Osteoblast (primary cell): ENCODE results near the gene ZNF566. TPM values are rescaled to one million over a fixed set of nuclear protein-coding genes. Genes with fewer than 3 reads are reported as not detected.

Source experiments
- DNase-seq: peaks from one replicate; pipeline ENCODE4 v3.0.0; 2011; ENCODE audit warnings: low spot score, mixed read lengths; ENCODE audit not compliant: insufficient read length; ENCODE audit errors: missing footprints
- H2AFZ ChIP-seq: 2 replicates; pipeline ENCODE4 v1.6.0; 2011; ENCODE audit warnings: mild to moderate bottlenecking, low read length
- H3K27ac ChIP-seq: 2 replicates; pipeline ENCODE4 v1.5.1; 2011; ENCODE audit warnings: mild to moderate bottlenecking, low read depth, low read length, moderate library complexity
- H3K27me3 ChIP-seq: 2 replicates; pipeline ENCODE4 v1.6.0; 2012; ENCODE audit warnings: mild to moderate bottlenecking, control low read depth, inconsistent platforms, low read length, moderate library complexity; ENCODE audit not compliant: insufficient read depth
- H3K36me3 ChIP-seq: 2 replicates; pipeline ENCODE4 v1.5.1; 2011; ENCODE audit warnings: mild to moderate bottlenecking, low read length, control low read depth, moderate library complexity; ENCODE audit not compliant: insufficient read depth
- H3K4me1 ChIP-seq: 2 replicates; pipeline ENCODE4 v1.5.1; 2011; ENCODE audit warnings: mild to moderate bottlenecking, low read length, control low read depth, moderate library complexity; ENCODE audit not compliant: insufficient read depth
- H3K4me2 ChIP-seq: 2 replicates; pipeline ENCODE4 v1.6.0; 2011; ENCODE audit warnings: mild to moderate bottlenecking, low read length; ENCODE audit not compliant: insufficient read depth
- H3K4me3 ChIP-seq: fragments of 200-600 bp; sonication (generic); 3 replicates; pipeline ENCODE4 v1.5.1; 2012; ENCODE audit warnings: mild to moderate bottlenecking, low read length, inconsistent platforms; ENCODE audit not compliant: insufficient read depth
- H3K79me2 ChIP-seq: 2 replicates; pipeline ENCODE4 v1.6.0; 2012; ENCODE audit warnings: mild to moderate bottlenecking, low read length, control low read depth, inconsistent platforms; ENCODE audit not compliant: insufficient read depth
- H3K9me3 ChIP-seq: 2 replicates; pipeline ENCODE4 v1.5.1; 2011; ENCODE audit warnings: low read depth, low read length, control low read depth
- H4K20me1 ChIP-seq: 2 replicates; pipeline ENCODE4 v1.6.0; 2012; ENCODE audit warnings: mild to moderate bottlenecking, low read length, control low read depth; ENCODE audit not compliant: insufficient read depth
- total RNA-seq: library from RNA; depleted of rRNA; stranded (reverse); fragments of >200 nt; gene quantifications from 2 replicates; pipeline ENCODE4 v1.2.3, GENCODE V29; 2012
- TF ChIP-seq, protein P1 (sequence below): IDR thresholded peaks from 2 replicates; pipeline ENCODE4 v1.5.1; 2011; ENCODE audit warnings: mild to moderate bottlenecking, low read depth, low read length, moderate library complexity; ENCODE audit errors: extremely low read depth

Gene ZNF566
- total RNA-seq, 1 donor = 13.8 TPM

- H3K36me3 ChIP-seq = no peaks in the 10 kb centered on the region
- H3K4me3 ChIP-seq = no peak overlapping the region
- DNase-seq = no peak
- TF ChIP-seq, protein P1, sequence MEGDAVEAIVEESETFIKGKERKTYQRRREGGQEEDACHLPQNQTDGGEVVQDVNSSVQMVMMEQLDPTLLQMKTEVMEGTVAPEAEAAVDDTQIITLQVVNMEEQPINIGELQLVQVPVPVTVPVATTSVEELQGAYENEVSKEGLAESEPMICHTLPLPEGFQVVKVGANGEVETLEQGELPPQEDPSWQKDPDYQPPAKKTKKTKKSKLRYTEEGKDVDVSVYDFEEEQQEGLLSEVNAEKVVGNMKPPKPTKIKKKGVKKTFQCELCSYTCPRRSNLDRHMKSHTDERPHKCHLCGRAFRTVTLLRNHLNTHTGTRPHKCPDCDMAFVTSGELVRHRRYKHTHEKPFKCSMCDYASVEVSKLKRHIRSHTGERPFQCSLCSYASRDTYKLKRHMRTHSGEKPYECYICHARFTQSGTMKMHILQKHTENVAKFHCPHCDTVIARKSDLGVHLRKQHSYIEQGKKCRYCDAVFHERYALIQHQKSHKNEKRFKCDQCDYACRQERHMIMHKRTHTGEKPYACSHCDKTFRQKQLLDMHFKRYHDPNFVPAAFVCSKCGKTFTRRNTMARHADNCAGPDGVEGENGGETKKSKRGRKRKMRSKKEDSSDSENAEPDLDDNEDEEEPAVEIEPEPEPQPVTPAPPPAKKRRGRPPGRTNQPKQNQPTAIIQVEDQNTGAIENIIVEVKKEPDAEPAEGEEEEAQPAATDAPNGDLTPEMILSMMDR = no peak
- H3K4me2 ChIP-seq = no peak overlapping the region
- H3K27ac ChIP-seq = no peak overlapping the region
- H3K9me3 ChIP-seq = no peaks in the 10 kb centered on the region
- no peaks in the 10 kb centered on the region for H4K20me1 ChIP-seq
- H3K79me2 ChIP-seq = no peaks in the 10 kb centered on the region
- no peak overlapping the region for H2AFZ ChIP-seq
- H3K27me3 ChIP-seq = no peaks in the 10 kb centered on the region
- no peaks in the 10 kb centered on the region for H3K4me1 ChIP-seq
These were observed 65.4 kb downstream of the ZNF566 start for GRCh38 chr19:36423925-36424324.

DNA sequence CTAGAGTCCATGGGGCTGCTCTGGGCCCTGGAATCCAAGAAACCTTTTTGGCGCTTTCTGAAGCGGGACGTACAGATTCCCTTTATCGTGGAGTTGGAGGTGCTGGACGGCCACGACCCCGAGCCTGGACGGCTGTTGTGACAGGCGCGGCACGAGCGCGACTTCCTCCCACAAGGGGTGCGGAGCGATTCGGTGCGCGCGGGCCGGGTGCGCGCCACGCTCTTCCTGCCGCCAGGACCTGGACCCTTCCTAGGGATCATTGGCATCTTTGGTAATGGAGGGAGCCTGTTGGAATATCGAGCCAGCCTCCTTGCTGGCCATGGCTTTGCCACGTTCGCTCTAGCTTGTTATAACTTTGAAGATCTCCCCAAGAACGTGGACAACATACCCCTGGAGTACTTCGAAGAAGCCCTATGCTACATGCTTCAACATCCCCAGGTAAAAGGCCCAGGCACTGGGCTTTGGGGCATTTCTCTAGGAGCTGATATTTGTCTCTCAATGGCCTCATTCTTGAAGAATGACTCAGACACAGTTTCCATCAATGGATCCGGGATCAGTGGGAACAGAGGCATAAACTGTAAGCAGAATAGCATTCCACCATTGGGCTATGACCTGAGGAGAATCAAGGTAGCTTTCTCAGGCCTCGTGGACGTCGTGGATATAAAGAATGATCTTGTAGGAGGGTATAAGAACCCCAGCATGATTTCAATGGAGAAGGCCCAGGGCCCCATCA is 67.4 kb downstream of the ZNF566 start:
- Histone ChIP-seq H2AFZ (peak overlapping the region; percentile 93), H3K79me2 (peaks cover 12% of the 10 kb centered on the region), H3K4me3 (peak overlapping the region; percentile 69), H3K4me2 (peak overlapping the region; percentile 87), H3K27me3 (no peaks in the 10 kb centered on the region), H3K4me1 (peaks cover 6% of the 10 kb centered on the region), H3K27ac (no peak overlapping the region), H4K20me1 (peaks cover 3% of the 10 kb centered on the region), H3K36me3 (no peaks in the 10 kb centered on the region), H3K9me3 (no peaks in the 10 kb centered on the region)
- DNase-seq = peak; percentile 65
- TF ChIP-seq, protein P1 = no peak

GRCh38 chr19:36420961-36421748 is 68.2 kb downstream of the ZNF566 start:
- DNase-seq = peak; percentile 87

More at GRCh38 chr19:36420961-36421748, 68.2 kb downstream of the ZNF566 start:
- peaks cover 16% of the 10 kb centered on the region for H3K79me2 ChIP-seq
- H3K36me3 ChIP-seq = no peaks in the 10 kb centered on the region
- H3K27ac ChIP-seq = no peak overlapping the region
- peak overlapping the region; percentile 87 for H3K4me2 ChIP-seq
- H2AFZ ChIP-seq = peak overlapping the region; percentile 93
- peaks cover 3% of the 10 kb centered on the region for H4K20me1 ChIP-seq
- H3K9me3 ChIP-seq = no peaks in the 10 kb centered on the region
- H3K27me3 ChIP-seq = no peaks in the 10 kb centered on the region
- peaks cover 6% of the 10 kb centered on the region for H3K4me1 ChIP-seq
- peak overlapping the region; percentile 69 for H3K4me3 ChIP-seq
- TF ChIP-seq, protein P1 = no peak
